H1 (cell line): ENCODE results near the gene CGB2. TPM values are rescaled to one million over a fixed set of nuclear protein-coding genes. Genes with fewer than 3 reads are reported as not detected.

Experiments
- microRNA-seq, 2 experiments: library from miRNA; unstranded; fragments of <30 nt; microRNA quantifications; one replicate each; pipeline versions ENCODE4 to v1.2.0, GENCODE V29; 2016 to 2020; ENCODE audit warnings: borderline microRNAs expressed in 2 of 2, borderline number of aligned reads in 2 of 2, borderline replicate concordance in 1 of 2
- polyA plus RNA-seq, 7 experiments: library from polyadenylated mRNA; depleted of rRNA in 3 of 7; stranded (reverse) in 5 of 7; unstranded in 2 of 7; fragments of >200 nt in 5 of 7; fragments of 200-250 nt in 2 of 7; gene quantifications; 1 replicate in 5 of 7; 2 replicates in 1 of 7; 4 replicates in 1 of 7; pipeline versions ENCODE4 v1.2.1 to v1.2.3, GENCODE V29; 2011 to 2013; ENCODE audit warnings: missing spikeins in 2 of 7, mixed read lengths in 2 of 7
- small RNA-seq: library from polyadenylated mRNA; stranded (forward); fragments of <200 nt; extraction: miRNeasy Mini kit (QIAGEN cat#:217004); gene quantifications from one replicate; pipeline ENCODE3, GENCODE V24; 2013; ENCODE audit not compliant: insufficient read depth
- total RNA-seq: library from RNA; stranded (reverse); fragmentation: NEBNext Ultra II Directional; extraction: Animal tissue kit (Norgen Biotek cat#: 25700); gene quantifications from 2 replicates; pipeline ENCODE4 v1.2.1, GENCODE V29; 2021

CGB2 gene
- total and polyA plus RNA-seq, 2 of the 8 experiments (the other 6 are each of a cell fraction or from before 2014, with no cell fraction given): 0.71 to 3.2 TPM

Small RNA genes lying within 50 kb of the gene (microRNA-seq; reads per million reads assigned to microRNA genes)
- gene MIR6798: 0 to 0.41 reads per million in 2 experiments

Small RNA genes lying within 50 kb of the gene (small RNA-seq; reads per million reads assigned to genes)
- gene MIR6798 (2.2 reads per million, percentile 22 among the genes with 10 or more reads in this experiment), gene RN7SL708P (not detected)

Other genes starting within 250 kb of the CGB2 start
- gene BCAT2, start 220.9 kb upstream of the CGB2 start, total RNA-seq: 42.5 and 44.5 TPM in 2 replicates
- 48.7 and 77.3 TPM in 2 replicates for gene BCAT2, start 220.9 kb upstream of the CGB2 start, polyA plus RNA-seq (2011; rRNA removed)
- gene HSD17B14, start 195.4 kb upstream of the CGB2 start, total RNA-seq: 8.4 and 9.7 TPM in 2 replicates
- gene HSD17B14, start 195.4 kb upstream of the CGB2 start, polyA plus RNA-seq (2011; rRNA removed): 25.5 and 32.7 TPM in 2 replicates
- 16.8 and 18.0 TPM in 2 replicates for gene PLEKHA4, start 163.3 kb upstream of the CGB2 start, total RNA-seq
- 8.2 and 14.1 TPM in 2 replicates for gene PLEKHA4, start 163.3 kb upstream of the CGB2 start, polyA plus RNA-seq (2011; rRNA removed)
- 12.8 and 14.0 TPM in 2 replicates for gene PPP1R15A, start 159.5 kb upstream of the CGB2 start, total RNA-seq
- gene PPP1R15A, start 159.5 kb upstream of the CGB2 start, polyA plus RNA-seq (2011; rRNA removed): 4.1 and 8.6 TPM in 2 replicates
- 1.0 and 1.1 TPM in 2 replicates for gene TULP2, start 133.1 kb upstream of the CGB2 start, total RNA-seq
- 0.95 and 1.8 TPM in 2 replicates for gene TULP2, start 133.1 kb upstream of the CGB2 start, polyA plus RNA-seq (2011; rRNA removed)
- 106 and 111 TPM in 2 replicates for gene NUCB1, start 131.6 kb upstream of the CGB2 start, total RNA-seq
- gene NUCB1, start 131.6 kb upstream of the CGB2 start, polyA plus RNA-seq (2011; rRNA removed): 121 and 178 TPM in 2 replicates
- gene DHDH, start 98.2 kb upstream of the CGB2 start, total RNA-seq: 2.2 and 2.7 TPM in 2 replicates
- 2.8 and 2.9 TPM in 2 replicates for gene DHDH, start 98.2 kb upstream of the CGB2 start, polyA plus RNA-seq (2011; rRNA removed)
- gene BAX, start 77.0 kb upstream of the CGB2 start, total RNA-seq: 257 and 295 TPM in 2 replicates
- 346 and 750 TPM in 2 replicates for gene BAX, start 77.0 kb upstream of the CGB2 start, polyA plus RNA-seq (2011; rRNA removed)
- 1,751 and 1,764 TPM in 2 replicates for gene FTL, start 66.6 kb upstream of the CGB2 start, total RNA-seq
- gene FTL, start 66.6 kb upstream of the CGB2 start, polyA plus RNA-seq (2011; rRNA removed): 2,427 and 3,043 TPM in 2 replicates
- gene GYS1, start 38.6 kb upstream of the CGB2 start, total RNA-seq: 37.8 and 38.7 TPM in 2 replicates
- 30.0 and 41.9 TPM in 2 replicates for gene GYS1, start 38.6 kb upstream of the CGB2 start, polyA plus RNA-seq (2011; rRNA removed)
- gene RUVBL2, start 38.0 kb upstream of the CGB2 start, total RNA-seq: 152 and 160 TPM in 2 replicates
- 247 and 341 TPM in 2 replicates for gene RUVBL2, start 38.0 kb upstream of the CGB2 start, polyA plus RNA-seq (2011; rRNA removed)
- not detected in 2 replicates for gene LHB, start 14.8 kb upstream of the CGB2 start, total RNA-seq
- gene LHB, start 14.8 kb upstream of the CGB2 start, polyA plus RNA-seq (2011; rRNA removed): 0.53 and 1.2 TPM in 2 replicates
- gene CGB3, start 7.6 kb upstream of the CGB2 start, total RNA-seq: not detected in 2 replicates
- gene CGB3, start 7.6 kb upstream of the CGB2 start, polyA plus RNA-seq (2011; rRNA removed): 0.09 TPM in 1 of 2 replicates, not detected in the other
- gene CGB1, start 5.0 kb downstream of the CGB2 start, total RNA-seq: not detected in 2 replicates
- gene CGB1, start 5.0 kb downstream of the CGB2 start, polyA plus RNA-seq (2011; rRNA removed): 0.83 TPM in 1 of 2 replicates, not detected in the other
- gene CGB5, start 12.0 kb downstream of the CGB2 start, total RNA-seq: 0.63 TPM in 1 of 2 replicates, not detected in the other
- gene CGB5, start 12.0 kb downstream of the CGB2 start, polyA plus RNA-seq (2011; rRNA removed): 0.68 and 0.83 TPM in 2 replicates
- 0.46 TPM in 1 of 2 replicates, not detected in the other for gene CGB8, start 17.2 kb downstream of the CGB2 start, total RNA-seq
- 0.09 and 0.22 TPM in 2 replicates for gene CGB8, start 17.2 kb downstream of the CGB2 start, polyA plus RNA-seq (2011; rRNA removed)
- gene CGB7, start 25.9 kb downstream of the CGB2 start, total RNA-seq: 0.52 and 1.2 TPM in 2 replicates
- 2.2 and 3.8 TPM in 2 replicates for gene CGB7, start 25.9 kb downstream of the CGB2 start, polyA plus RNA-seq (2011; rRNA removed)
- gene NTF4, start 32.9 kb downstream of the CGB2 start, total RNA-seq: 2.8 and 3.1 TPM in 2 replicates
- gene NTF4, start 32.9 kb downstream of the CGB2 start, polyA plus RNA-seq (2011; rRNA removed): 5.3 and 6.5 TPM in 2 replicates
- gene KCNA7, start 40.8 kb downstream of the CGB2 start, total RNA-seq: 0.10 and 0.17 TPM in 2 replicates
- 0.06 and 0.09 TPM in 2 replicates for gene KCNA7, start 40.8 kb downstream of the CGB2 start, polyA plus RNA-seq (2011; rRNA removed)
- gene SNRNP70, start 53.6 kb downstream of the CGB2 start, total RNA-seq: 231 and 244 TPM in 2 replicates
- 235 and 515 TPM in 2 replicates for gene SNRNP70, start 53.6 kb downstream of the CGB2 start, polyA plus RNA-seq (2011; rRNA removed)
- 4.1 and 4.2 TPM in 2 replicates for gene LIN7B, start 82.5 kb downstream of the CGB2 start, total RNA-seq
- gene LIN7B, start 82.5 kb downstream of the CGB2 start, polyA plus RNA-seq (2011; rRNA removed): 4.1 and 6.0 TPM in 2 replicates
- gene C19orf73, start 87.3 kb downstream of the CGB2 start, total RNA-seq: 1.2 and 2.5 TPM in 2 replicates
- gene C19orf73, start 87.3 kb downstream of the CGB2 start, polyA plus RNA-seq (2011; rRNA removed): 4.6 and 10.0 TPM in 2 replicates
- gene PPFIA3, start 87.7 kb downstream of the CGB2 start, total RNA-seq: 25.3 and 28.0 TPM in 2 replicates
- gene PPFIA3, start 87.7 kb downstream of the CGB2 start, polyA plus RNA-seq (2011; rRNA removed): 15.9 and 28.8 TPM in 2 replicates
- 1.8 and 2.3 TPM in 2 replicates for gene HRC, start 123.5 kb downstream of the CGB2 start, total RNA-seq
- gene HRC, start 123.5 kb downstream of the CGB2 start, polyA plus RNA-seq (2011; rRNA removed): 2.6 and 6.8 TPM in 2 replicates
- 11.3 and 12.6 TPM in 2 replicates for gene TRPM4, start 125.9 kb downstream of the CGB2 start, total RNA-seq
- gene TRPM4, start 125.9 kb downstream of the CGB2 start, polyA plus RNA-seq (2011; rRNA removed): 13.3 and 21.5 TPM in 2 replicates